GM21737 (cell line): ENCODE measurements around the gene MAPKAP1.
"Not testable (repeated sequence)": the region's sequence is repeated elsewhere in the genome, so short reads cannot be mapped to it uniquely, and the experiment has no call there.

Experiments
- ATAC-seq: cut with Tn5 transposase; IDR thresholded peaks from one replicate; pipeline ENCODE4 v1.9.1; 2021; ENCODE audit warnings: mild to moderate bottlenecking, moderate library complexity; ENCODE audit not compliant: unreplicated experiment

MAPKAP1 gene

DNA sequence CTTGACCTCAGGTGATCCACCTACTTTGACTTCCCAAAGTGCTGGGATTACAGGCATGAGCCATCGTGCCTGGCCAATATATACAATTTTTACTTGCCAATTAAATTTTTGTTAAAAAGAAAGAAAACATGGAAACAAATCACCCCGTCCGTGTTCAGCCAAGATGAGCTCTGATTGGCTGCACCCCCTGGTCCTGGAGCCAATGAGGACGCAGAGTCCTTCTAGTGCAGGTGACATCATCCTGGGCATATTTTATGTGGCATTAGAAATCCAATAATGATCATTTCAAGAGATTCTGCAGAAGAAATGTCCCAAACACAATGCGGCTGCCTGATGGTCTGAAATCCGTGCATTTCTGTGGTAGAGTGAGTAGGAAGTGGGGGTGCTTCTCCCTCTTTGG, 285.8 kb downstream of the MAPKAP1 start:
- no peak for ATAC-seq

DNA sequence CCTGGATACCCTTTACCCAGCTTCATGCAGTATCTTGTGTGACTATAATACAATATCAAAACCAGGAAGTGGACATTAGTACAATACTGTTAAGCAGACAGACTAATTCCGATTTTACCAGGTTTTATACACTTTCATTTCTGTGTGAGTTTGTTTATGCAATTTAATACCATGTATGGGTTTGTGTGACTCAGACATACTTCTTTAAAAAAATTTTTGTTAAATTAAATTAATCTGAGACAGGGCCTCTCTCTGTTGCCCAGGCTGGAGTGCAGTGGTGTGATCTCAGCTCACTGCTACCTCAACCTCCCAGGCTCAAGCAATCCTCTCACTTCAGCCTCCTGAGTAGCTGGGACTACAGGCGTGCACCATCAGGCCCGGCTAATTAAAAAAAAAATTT, 288.6 kb downstream of the MAPKAP1 start:
- ATAC-seq: no peak

DNA sequence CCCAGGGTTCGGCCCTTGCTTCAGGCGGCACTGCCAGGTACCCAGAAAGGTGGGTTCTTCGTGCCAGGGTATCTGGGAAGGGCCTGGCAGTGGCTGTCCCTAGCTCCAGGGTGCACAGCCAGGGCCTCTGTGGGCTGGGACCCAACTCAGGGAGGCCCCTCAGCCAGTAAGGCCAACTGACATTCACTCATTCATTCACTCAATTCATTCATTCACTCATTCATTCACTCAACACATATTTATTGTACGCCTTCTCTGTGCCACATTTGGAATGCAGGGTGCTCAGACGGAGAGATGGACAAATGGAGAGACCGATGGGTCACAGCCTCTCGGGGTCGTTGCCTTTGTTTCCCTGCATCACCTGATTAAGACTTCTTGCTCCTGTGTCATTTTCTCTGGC, 290.5 kb downstream of the MAPKAP1 start:
- ATAC-seq: no peak

DNA sequence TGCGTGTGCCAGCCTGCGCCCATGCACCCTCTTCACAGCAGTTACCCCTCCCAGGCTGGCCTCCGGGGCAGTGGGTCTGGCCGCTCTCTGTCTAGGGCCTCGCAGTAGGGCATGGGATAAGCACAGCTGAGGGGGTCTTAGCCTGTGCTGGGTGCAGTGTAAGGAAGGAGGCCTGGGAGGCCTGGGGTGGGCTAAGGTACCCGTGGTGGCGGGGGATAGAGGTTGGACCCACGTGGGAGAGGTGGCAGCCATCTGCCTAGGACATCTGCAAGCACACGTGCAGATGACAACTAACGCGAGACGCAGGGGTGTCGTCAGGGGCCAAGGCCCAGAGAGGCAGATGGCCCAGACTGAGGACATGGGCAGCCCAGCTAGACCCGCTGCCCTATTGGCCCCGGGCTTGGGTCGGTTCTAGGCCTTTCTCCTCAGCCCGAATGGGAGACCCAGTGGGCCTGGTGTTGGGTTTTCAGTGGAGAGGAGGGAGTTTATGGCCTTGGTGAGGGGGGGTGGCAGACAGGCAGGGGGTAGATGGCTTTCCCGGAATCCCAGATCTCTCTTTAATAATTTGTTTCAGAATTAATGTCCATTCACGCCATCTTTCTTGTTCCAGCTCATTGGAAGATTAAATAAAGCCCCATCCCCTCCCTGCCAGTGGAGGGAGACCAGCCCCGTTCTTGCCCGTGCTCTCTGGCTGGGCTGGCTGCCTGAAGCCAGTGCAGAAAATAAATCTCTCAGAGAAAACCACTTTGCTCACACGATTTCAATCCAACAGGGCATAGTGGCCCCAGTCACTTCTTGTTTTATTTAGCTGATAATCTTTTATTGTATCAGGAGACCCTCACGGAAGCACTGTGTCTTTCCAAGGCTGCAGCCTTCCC, 291.2 kb downstream of the MAPKAP1 start:
- ATAC-seq: no peak

DNA sequence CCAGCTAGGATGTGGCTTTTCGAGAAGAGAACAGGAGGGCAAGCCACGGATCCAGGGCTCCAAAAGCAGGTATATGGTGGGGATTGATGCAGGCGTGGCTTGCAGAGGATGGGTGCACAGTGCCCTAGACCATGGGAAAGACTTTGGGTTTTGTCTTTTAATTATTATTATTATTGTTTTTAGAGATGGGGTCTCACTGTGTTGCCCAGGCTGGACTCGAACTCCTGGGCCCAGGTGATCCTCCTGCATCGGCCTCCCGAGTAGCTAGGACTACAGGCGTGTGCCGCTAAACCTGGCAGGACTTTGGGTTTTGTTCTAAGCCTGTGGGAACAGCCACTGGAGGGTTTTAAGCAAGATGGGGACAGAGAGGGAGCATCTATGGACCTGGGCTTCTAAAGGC, 293.4 kb downstream of the MAPKAP1 start:
- no peak for ATAC-seq

DNA sequence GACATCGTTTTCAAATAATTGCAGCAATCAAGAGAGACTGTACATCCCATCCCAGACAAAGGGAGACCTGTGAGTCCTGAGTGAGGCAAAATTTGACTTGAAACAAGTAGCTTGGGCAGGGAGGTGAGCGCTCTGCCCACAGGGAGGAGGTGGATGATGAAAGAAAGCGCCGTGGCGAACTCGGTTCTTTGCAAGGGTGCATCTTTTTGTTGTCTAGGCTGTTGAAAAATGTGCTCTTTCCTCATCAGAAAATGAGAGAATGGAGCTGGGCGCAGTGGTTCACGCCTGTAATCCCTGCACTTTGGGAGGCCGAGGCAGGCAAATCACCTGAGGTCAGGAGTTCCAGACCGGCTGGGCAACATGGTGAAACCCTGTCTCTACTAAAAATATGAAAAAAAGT, 294.8 kb downstream of the MAPKAP1 start:
- ATAC-seq: no peak

DNA sequence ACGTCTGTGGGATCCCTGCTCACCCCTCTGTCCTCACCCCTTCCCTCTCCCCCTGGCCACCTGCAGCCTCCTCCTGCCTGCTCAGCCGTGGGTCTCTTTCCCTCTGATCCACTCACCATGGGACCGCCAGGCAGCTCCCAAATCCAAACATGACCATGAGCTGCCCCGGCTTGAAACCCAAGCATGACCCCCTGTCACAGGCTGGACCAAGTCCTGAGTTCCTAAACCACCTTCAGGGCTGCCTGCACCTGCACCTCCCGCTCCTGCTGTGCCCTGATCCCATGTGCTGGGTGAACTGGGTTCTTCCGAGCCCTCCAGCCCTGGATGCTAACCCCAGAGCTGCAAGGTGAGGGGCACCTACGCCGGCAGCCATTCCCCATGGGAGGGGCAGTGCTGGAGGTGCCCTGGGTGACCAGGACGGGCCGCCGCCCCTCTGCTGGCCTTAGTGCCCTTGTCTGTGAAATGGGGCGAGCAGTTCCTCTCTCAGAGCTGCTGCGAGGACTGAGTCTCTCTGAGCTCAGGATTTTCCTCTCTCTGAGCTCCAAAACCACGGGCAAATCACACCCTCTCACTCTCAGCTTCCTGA, 295.7 kb downstream of the MAPKAP1 start:
- ATAC-seq: no peak

DNA sequence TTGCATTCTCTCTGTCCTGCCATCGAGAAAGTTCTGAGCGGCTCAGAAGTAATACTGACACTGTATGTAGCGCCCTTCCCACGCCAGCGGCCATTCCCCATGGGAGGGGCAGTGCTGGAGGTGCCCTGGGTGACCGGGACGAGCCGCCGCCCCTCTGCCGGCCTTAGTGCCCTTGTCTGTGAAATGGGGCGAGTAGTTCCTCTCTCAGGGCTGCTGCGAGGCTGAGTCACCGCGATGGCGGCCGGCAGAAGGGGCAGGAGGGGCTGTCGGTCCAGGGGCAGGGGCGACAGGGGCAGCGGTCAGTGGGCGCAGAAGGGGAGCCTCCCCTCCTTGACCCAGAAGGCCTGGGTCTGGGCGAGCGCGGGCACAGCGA, 296.5 kb downstream of the MAPKAP1 start:
- ATAC-seq: no peak

DNA sequence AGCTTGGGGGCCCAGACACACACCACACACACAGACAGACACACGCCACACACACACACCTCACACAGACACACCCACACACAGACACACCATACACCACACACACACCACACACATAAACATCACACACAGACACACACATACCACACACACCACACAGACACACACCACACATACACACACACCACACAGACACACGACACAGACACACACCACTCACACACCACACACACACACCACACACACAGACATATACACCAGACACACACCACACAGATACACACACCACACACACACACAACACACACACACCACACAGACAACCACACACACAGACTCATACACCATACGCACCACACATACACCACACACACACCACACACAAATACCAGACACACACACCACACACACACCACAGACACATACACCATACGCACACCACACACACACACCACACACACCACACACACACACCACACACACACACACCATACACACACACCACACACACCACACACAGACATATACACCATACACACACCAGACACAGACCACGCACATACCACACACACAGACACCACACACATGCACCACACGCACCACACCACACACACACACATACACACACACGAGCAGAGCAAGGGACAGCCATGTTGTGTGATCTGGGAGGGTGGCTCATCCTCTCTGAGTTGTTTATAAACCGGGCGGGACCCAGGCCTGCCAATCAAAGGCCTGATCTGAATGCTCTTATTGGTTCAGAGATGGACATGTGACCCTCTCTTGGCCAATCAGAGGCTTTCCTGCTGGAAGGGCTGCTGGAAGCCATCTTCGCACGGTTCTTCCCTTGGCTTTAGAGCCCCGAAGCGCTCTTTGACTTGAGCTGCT, 297.1 kb downstream of the MAPKAP1 start:
- ATAC-seq: no peak

DNA sequence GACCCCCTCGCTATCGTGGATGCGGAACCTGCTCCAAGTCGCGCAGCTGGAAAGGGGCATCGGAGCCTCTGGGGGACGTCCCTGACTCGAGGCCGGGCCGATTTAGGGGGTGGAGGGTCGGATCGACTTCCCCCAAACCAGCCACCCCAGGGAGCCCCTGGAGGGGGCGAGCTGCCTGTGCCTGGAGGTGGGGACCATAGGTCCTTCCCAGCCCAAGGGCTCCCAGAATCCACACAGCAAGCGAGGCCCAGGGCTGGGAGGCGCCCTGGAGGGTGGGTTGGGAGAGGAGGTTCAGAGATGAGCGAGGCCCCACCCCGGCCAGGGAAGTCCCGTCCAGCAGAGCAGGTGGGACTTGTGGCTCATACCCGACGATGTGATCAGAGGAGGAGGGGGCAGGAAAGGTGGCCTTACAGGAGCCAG, 297.8 kb downstream of the MAPKAP1 start:
- ATAC-seq: no peak

DNA sequence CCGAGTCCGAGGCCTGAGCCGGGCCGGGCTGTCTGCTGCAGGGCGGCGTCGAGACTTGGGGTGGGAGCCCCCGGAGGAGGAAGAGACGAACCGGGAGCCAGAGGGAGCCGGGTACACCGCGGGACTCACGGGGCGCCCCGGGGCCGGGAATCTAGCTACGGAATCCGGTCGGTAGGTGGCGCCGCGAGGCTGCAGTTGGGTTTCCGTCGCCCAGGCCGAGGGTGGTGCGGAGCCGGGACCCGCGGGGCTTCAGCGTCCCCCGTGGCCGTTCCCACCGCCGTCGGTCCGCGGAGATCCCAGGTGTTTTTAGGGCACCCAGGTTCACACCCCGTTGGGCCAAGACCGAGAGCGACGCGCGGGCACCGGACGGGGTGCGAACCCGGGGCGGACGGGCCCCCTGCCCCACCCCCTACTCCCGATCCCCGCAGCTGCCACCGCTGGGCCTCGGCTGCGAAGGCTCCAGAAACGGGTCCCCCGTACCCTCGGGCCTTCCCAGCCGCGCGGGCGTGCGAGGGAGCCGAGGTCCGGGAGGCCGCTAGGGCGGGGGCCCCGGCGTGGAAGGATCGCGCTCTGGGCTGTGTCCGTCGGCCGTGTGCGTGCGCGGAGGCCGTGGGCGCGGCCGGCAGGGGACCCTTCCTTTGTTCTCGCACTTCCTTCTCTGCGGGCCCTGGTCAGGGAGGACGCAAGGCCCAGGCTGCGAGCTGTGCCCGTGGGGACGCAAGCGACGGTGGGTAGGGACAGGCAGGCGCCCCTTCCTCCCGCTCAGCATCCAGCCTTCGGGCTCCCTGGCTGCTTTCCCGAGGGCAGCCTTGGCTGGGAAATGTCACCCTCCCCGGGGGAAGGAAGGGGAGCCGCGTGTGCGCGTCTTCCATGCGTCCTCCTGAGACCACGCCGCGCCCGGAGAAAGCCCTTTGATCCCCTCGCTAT, 298.8 kb downstream of the MAPKAP1 start:
- peak; percentile 54 for ATAC-seq

DNA sequence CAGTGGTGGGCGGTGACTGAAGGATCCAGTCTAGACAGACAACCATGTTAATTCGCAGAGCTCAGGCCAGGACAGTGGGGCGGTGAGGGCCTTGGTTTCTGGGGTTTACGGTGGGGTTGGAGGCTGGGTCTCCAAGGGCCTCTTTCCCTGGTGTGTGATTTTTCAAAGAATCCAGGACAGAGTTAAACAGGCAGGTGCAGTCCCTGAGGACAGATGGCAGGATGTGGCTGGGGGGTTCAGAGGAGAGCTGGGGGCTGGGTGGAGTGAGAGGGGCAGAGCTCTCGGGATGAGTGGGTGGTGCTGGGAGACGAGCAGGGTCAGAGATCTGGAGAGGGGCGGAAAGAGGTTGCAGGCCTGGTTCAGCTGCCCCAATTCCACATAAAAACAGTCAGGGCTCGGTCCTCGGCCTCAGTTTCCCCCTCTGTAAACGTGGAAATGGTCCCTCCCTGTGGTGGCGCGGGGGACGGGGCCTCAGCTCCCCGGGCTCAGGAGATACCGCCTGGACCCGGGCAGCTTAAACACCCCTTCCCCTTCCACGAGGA, 299.5 kb downstream of the MAPKAP1 start:
- ATAC-seq: peak; percentile 14

DNA sequence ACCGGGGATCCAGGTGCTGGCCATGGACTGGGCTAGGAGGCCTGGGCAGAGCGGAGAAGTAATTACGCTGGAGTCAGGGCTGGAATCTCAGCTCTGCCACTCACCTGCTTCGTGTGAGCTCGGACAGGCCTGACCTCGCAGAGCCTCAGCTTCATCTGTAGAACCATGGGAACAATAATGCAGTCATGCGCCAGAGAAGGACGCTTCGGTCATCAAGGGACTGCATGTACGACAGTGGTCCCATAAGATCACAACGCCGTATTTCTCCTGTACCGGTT, 300.3 kb downstream of the MAPKAP1 start:
- no peak for ATAC-seq

DNA sequence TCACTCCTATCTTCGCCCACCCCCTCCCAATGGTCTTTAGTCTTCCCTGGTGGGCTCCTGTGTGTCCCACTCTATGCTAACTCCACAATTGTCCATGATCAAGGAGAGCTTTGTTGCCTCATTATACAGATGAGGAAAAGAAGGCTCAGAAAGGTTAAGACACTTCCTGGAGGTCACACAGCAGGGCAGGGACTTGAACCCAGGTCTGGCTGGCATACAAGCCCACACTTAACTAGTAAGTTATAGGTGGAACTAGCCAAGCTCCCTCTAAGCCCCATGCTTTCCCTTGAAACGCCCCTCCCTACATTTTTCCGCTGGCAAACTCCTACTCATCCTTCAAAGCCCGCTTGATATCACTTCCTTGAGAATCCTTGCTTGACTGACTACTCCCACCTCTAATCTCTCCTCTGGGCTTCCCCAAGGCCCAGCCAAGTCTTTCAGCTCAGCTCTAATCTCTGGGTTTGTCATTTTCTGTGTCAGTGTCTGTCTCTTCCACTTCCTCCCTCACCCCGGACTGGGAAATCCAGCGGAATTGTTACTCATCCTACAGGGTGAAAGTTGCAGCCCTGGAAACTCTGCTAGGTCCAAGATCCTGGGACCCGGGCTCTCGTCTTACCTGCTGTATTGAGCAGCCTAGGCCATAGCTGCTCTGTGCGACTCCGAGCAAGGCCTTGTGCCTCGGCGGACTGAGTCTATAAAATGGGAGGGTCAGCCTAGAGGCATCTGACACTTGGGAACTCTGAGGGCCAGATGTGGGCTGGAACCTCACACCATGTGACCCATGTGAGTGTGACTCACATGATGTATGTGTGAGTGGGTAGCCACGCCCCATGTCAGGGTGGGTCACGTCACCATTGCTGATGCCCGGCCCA, 300.8 kb downstream of the MAPKAP1 start:
- no peak for ATAC-seq

DNA sequence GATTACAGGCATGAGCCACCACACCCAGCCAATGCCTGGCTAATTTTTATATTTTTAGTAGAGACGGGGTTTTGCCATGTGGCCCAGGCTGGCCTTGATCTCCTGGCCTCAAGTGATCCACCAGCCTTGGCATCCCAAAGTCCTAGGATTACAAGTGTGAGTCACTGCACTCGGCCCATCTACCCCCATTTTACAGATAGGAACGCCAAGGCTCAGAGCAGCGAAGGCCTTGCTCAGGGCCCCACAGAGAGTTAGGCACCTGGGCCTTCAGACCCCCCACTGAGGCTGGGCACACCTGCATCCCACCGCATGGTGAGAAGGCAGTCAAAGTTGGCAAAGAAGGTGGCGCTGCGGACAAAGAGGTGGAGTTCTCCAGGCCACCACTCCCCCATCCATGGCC, 302.3 kb downstream of the MAPKAP1 start:
- no peak for ATAC-seq

DNA sequence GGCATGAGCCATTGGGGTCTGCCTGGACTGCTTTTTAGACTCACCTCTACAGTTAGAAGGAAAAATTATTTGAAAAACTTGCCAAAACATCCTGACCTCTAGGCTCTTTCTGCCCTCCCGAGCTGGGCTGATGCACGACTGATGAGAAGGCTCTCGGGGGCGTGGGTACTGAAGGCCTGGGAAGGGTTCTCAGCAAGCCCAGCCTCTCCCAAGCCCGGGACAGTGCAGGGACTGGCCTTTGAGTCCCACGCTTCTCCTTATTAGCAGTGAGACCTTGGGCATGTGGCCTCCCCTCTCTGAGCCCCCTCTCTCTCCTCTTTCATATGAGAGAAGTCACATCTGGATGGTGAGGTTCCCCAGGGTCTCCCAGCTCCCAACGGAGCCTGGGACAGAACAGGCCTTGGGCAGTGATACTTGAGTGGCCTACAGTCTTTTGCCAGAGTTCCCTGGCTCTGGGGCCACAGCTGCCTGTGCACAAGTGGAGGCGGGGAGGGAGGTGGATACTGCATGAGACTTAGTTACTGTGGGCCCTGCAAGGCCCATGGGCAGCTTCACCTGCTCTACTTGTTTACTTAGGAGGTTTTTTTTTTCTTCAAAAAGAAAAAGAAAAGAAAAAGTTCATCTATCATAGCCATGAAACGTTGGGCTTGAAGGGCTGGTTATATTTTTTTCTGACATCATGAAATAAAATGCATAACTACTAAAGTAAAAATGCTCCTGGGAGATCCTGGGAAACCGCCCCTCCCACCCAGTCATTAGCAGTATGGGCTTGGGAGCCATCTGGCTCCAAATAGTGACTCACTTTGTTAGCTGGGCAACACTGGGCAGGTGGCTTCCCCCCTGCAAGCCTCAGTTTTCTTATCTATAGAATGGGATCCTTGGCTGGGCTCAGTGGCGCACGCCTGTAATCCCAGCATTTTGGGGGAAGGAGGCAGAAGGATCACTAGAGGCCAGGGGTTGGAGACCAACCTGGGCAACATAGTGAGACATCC, 306.0 kb downstream of the MAPKAP1 start:
- no peak for ATAC-seq

DNA sequence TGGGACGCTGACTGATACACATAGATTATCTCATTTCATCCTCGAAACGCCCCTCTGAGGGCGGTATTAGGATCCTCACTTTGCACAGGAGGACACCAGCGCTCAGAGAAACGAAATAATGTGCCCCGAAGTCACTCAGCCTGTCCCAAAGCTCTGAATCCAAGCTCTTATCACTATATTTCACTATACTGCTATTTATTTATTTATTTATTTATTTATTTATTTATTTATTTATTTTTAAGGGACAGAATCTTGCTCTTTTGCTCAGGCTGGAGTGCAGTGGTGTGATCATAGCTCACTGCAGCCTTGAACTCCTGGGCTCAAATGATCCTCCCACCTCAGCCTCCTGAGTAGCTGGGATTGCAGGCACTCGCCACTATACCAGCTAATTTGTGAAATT, 306.8 kb downstream of the MAPKAP1 start:
- ATAC-seq: not testable (repeated sequence)

DNA sequence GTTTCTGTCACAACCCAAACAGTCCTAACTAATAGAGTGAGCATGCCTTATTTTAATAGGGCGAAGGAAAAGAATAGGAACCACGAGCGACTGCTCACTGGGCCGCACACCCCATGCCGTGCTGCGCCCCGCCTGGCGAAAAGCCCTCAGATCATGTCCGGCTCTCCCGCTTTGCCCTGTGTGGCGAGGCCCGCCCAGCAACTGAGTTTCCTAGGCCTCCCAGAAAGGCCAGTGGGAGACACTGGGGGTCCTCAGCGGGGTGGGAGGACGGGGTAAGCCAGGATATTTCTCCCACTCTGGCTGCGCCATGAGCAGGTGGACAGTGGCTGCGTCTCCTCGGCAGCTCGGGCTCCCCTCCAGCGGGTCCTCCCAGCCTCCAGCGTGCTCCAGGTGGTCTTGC, 307.3 kb downstream of the MAPKAP1 start:
- no peak for ATAC-seq
